NCI-H2171 (cell line): ENCODE data around the gene SEC23B.
"Not testable (repeated sequence)": the region's sequence is repeated elsewhere in the genome, so short reads cannot be mapped to it uniquely, and the experiment has no call there.

Experiments
- DNase-seq: peaks from one replicate; lab custom pipeline; 2025; lab: John Stamatoyannopoulos, UW

SEC23B gene

DNA sequence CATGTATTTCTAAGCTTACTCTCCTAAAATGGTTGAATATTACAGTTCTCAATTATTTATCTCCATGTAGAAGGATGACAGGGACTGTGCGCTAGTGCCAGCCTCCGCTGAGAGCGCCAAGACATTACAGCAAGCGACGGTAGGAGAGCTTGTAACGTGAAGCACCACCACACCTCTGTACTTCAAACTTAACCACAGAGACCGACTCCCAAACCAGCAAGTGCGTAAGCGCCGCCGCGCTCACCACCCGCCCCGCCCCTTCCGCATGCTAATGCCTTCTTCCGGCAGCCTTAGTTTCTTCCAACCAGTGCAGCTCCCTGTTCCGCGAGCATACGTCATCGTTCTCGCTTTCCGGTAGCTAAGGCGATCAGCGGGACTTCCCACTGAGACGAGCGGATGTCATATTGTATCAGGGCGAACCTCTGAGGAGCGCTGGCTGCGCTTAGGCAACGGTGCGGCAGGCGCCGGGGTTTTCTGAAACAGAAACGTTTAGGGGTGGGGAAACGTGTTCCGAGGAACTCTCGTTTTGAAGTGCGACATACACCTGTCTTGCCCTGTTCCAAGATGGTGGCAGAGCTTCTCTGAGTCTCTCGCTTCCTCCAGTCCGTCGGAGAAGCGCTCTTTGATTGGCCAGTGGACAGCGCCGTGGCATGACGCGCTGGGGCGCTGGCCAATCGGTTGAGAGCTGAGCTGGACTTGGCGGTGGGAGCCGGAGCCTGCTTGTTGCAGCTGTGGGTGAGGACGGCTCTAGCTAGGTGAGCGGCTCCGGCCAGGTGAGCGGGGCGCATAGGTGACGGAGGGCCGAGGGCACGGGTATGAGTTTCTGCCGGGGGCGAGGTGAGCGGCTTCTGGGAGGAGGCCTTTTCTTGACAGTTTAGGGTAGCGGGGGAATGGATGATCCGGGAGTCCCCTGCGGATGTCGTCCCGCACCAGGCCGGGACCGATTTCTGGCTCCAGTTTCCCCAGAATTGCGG, at the start of gene SEC23B:
SEC23B (plus strand) TSS at position 723 of the 974 bp plus-strand sequence. CDS start 2,896 bp downstream, outside the sequence.
- DNase-seq = peak; percentile 98

DNA sequence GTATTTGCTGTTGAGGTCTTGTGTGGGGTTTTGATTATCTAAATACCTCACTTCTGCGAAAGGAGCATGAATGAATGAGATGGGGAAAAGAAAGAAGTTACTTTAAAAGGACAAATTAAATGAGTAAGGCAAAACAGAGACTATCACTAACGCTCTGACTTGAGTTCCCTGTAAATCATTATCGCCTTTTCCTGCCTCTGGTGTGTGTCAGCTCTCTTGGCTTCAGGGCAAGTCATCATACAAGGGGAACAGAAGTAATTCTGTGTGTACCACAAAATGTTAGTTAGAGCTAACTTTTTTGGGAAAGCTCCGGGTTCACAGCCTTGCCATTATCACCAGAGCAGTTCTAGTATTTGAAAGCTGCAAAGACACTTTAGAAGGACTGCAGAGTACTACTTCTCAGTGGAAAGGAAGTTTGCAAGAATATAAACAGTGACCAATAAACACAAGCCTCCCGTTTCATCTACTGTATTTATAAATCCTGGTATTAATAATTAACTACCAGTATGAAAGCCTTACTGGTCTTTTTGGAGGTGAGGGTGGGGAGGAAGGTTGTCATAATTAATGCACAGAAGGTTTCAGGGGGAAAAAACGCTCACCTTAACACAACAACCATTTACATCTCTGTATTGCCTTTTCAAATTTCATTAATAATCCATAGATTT, 42.1 kb upstream of the SEC23B start:
- no peak for DNase-seq

- no peak for DNase-seq
These were observed 41.2 kb upstream of the SEC23B start for GRCh38 chr20:18466574-18466893.

GRCh38 chr20:18466894-18467730, 40.6 kb upstream of the SEC23B start, which contains the start of the genes DZANK1 and POLR3F:
Gene DZANK1, minus strand, starts transcription at chr20:18467030. Its CDS starts 1,672 bp downstream, at chr20:18465358.
Gene POLR3F, plus strand, starts transcription at chr20:18467390. Its CDS starts 117 bp downstream, at chr20:18467507.
- DNase-seq = peak; percentile 96

DNA sequence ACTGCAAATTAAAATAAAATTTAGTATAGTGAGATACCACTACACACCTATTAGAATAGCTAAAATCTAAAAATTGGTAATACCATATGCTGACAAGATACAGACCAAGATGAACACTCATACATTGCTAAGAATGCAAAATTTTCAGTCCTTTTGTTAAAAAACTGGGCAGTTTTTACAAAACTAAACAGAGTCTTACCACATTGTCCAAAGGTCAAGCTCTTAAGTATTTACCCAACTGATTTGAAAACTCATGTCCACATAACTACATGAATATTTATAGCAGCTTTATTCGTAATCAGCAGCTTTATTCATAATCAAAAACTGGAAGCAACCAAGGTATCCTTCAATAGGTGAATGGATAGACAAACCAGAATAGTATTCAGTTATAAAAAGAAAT, 30.5 kb upstream of the SEC23B start:
- no peak for DNase-seq

DNA sequence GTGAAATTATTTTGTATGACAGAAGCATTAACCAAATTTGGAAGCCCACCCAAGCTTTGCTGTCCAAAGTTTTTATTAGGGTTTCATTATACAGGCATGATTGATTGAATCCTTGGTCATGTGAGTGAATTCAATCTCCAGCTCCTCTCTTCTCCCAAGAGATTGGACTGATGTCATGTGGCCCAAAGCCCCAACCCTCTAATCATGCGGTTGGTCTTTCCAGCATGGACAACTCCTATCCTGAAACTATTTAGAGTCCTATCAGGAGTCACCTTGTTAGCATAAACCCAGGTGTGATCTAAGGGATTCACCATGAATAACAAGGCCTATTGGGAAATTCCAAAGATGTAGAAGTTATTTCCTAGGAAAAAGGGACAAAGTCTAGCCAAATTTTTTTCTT, 29.9 kb upstream of the SEC23B start:
- no peak for DNase-seq

GRCh38 chr20:18481596-18481995, 26.1 kb upstream of the SEC23B start:
- DNase-seq = no peak

DNA sequence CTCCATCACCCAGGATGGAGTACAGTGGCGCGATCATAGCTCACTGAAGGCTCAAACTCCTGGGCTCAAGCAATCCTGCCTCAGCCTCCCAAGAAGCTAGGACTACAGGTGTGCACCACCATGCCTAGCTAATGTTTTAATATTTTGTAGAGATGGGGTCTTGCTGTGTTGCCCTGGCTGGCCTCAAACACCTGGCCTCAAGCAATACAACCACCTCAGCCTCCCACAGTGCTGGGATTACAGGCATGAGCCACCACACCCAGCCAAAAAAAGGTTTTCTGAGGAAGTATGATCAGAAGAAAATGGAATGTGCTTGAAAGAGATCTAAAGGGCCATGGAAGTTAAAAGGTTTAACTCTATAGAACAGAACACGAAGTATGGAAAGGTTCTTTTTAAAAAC, 19.4 kb upstream of the SEC23B start:
- DNase-seq = no peak

- DNase-seq = no peak
These were observed 11.7 kb upstream of the SEC23B start for GRCh38 chr20:18496042-18496441.

GRCh38 chr20:18496740-18497592, 10.8 kb upstream of the SEC23B start, which contains the start of gene RBBP9:
Gene RBBP9, minus strand, starts transcription at chr20:18497225. Its CDS starts 58 bp downstream, at chr20:18497167.
- DNase-seq = peak; percentile 90

GRCh38 chr20:18497603-18498002, 10.1 kb upstream of the SEC23B start:
- no peak for DNase-seq

DNA sequence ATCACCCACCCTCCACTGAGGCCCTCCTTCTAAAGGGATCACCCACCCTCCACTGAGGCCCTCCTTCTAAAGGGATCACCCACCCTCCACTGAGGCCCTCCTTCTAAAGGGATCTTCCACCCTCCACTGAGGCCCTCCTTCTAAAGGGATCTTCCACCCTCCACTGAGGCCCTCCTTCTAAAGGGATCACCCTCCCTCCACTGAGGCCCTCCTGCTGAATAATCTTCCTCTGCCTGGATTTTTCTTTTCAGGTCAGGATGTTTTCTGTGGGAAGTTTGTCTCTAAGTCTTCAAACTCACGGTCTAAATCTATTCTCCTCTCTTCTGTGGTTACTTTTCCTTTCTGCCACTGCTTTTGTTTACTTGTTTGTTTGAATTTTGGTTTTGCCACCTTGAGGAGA, 6.1 kb upstream of the SEC23B start:
- DNase-seq = not testable (repeated sequence)

DNA sequence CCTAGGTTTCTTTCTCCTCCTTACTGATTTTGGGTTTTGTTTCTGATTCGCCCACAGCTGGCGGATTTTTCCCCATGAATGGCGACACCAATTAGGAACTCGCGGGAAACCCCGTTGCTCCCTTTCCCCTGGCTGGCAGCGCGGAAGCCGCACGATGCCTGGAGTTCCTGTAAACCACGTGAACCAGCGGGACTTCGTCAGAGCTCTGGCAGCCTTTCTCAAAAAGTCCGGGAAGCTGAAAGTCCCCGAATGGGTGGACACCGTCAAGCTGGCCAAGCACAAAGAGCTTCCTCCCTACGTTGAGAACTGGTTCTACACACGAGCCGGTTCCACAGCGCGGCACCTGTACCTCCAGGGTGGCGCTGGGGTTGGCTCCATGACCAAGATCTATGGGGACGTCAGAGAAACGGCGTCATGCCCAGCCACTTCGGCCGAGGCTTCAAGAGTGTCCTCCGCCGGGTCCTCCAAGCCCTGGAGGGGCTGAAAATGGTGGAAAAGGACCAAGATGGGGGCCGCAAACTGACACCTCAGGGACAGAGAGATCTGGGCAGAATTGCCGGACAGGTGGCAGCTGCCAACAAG, 3.2 kb upstream of the SEC23B start:
- DNase-seq = no peak

GRCh38 chr20:18506744-18507143, 996 bp upstream of the SEC23B start:
- no peak for DNase-seq

DNA sequence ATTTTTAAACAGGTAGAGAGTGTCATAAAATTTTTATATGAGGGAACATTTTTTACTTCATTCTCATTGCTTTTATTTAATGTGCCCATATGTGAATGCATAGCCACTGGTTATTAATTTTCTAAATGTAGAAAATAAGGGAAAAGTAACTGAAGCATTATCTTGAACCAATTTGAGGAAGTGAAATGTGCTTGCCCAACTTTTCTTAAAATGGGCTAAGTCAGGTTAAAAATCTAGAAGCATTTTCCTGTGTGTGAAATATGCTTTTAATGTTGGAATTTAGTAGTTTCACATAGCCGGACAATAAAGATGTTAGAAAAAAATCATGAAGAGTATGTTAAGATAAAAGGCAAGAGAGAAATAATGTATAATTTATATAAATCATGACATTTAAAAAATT, 3.8 kb downstream of the SEC23B start:
- no peak for DNase-seq

DNA sequence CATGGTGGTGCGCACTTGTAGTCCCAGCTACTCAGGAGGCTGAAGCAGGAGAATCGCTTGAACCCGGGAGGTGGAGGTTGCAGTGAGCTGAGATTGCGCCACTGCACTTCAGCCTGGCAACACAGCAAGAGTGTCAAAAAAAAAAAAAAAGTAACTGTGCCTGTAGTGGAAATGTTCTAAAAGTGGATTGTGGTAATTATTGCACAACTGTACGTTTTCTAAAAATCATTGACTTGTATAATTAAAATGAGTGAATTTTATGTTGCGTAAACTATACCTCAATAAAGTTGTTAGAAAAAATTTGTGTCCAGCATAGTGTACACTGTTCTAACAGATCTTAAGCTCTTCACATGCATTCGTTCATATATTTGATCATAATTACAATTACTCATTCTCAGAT, 5.5 kb downstream of the SEC23B start:
- no peak for DNase-seq

DNA sequence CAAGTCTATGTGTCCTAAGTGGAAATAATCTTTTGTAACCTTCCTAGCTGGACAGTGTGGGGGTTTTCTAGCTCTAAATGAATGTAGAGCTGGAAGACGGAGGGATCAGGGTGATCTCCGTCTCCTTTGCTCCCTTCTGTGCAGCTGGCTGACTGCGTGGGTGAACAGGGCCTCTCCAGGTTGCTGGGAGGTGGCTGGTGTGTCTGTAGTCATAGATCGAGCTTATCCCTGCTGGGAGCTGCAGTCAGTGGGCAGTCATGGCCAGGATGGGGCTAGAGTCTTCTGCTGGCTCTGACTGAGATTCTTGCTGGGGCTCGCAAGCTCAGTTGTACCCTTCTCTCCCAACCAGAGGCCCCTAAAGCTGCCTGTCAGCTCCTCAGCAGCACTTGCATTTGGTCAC, 6.4 kb downstream of the SEC23B start:
- DNase-seq = no peak

GRCh38 chr20:18515973-18516372, 8.2 kb downstream of the SEC23B start:
- DNase-seq = no peak

GRCh38 chr20:18522066-18522465, 14.3 kb downstream of the SEC23B start:
- DNase-seq = not testable (repeated sequence)

- no peak for DNase-seq
These were observed 15.3 kb downstream of the SEC23B start for GRCh38 chr20:18523066-18523465.

- no peak for DNase-seq
These were observed 16.9 kb downstream of the SEC23B start for GRCh38 chr20:18524646-18525045.
